ENCODE results near the gene MRPL12. TPM values are rescaled to one million over a fixed set of nuclear protein-coding genes. Genes with fewer than 3 reads are reported as not detected.

Gene MRPL12
- total and polyA plus RNA-seq, 2 of the 13 experiments (the other 11 are each of a cell fraction or from before 2014, with no cell fraction given) = 39.1 to 94.1 TPM

DNA sequence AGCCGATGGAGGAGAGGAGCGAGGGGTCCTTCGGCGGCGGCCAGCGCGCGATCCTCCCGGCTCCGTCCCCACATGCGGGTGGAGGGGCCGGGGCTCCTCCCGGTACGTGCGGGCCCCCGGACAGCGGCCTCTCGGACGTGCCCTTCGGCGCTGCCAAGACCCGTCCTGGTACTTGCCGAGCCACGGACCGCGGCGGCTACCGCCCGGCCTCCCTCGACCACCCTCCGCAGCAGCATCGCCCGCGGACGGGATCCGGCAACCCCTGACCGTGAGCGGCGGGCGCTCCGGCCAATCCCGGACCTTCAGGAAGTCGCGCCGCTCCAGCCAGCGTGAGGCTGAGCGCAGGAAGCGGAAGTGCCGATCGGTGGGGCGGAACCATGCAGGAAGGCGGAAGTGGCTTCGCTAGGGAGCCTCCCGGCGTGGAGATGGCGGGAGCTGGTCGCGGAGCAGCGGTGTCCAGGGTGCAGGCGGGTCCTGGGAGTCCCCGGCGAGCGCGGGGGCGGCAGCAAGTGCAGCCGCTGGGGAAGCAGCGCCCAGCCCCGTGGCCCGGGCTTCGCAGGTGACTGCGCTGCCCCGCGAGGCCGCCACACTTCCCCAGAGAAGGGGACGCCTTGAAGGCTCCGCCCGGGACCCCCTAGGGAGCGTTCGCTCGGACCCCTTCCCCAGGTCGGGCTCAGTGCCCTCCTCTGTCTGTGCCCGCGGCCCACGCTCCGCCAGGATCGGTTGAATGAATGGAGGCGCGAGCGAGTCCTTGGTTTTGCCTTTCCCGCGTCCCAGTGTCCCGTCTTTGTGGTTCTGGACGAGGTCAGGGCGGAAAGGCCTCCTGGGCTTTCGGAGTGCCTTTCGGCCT is 36.6 kb upstream of the MRPL12 start, which contains the start of the genes CCDC137 and OXLD1 (continued):
- TF ChIP-seq, protein P1, sequence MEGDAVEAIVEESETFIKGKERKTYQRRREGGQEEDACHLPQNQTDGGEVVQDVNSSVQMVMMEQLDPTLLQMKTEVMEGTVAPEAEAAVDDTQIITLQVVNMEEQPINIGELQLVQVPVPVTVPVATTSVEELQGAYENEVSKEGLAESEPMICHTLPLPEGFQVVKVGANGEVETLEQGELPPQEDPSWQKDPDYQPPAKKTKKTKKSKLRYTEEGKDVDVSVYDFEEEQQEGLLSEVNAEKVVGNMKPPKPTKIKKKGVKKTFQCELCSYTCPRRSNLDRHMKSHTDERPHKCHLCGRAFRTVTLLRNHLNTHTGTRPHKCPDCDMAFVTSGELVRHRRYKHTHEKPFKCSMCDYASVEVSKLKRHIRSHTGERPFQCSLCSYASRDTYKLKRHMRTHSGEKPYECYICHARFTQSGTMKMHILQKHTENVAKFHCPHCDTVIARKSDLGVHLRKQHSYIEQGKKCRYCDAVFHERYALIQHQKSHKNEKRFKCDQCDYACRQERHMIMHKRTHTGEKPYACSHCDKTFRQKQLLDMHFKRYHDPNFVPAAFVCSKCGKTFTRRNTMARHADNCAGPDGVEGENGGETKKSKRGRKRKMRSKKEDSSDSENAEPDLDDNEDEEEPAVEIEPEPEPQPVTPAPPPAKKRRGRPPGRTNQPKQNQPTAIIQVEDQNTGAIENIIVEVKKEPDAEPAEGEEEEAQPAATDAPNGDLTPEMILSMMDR (CRISPR knock-in tag; IDR thresholded peaks at IDR 0.05) = no peak
- peak; percentile 90 for TF ChIP-seq RELA (CRISPR knock-in tag; IDR thresholded peaks at IDR 0.05)
- TF ChIP-seq, protein P2, sequence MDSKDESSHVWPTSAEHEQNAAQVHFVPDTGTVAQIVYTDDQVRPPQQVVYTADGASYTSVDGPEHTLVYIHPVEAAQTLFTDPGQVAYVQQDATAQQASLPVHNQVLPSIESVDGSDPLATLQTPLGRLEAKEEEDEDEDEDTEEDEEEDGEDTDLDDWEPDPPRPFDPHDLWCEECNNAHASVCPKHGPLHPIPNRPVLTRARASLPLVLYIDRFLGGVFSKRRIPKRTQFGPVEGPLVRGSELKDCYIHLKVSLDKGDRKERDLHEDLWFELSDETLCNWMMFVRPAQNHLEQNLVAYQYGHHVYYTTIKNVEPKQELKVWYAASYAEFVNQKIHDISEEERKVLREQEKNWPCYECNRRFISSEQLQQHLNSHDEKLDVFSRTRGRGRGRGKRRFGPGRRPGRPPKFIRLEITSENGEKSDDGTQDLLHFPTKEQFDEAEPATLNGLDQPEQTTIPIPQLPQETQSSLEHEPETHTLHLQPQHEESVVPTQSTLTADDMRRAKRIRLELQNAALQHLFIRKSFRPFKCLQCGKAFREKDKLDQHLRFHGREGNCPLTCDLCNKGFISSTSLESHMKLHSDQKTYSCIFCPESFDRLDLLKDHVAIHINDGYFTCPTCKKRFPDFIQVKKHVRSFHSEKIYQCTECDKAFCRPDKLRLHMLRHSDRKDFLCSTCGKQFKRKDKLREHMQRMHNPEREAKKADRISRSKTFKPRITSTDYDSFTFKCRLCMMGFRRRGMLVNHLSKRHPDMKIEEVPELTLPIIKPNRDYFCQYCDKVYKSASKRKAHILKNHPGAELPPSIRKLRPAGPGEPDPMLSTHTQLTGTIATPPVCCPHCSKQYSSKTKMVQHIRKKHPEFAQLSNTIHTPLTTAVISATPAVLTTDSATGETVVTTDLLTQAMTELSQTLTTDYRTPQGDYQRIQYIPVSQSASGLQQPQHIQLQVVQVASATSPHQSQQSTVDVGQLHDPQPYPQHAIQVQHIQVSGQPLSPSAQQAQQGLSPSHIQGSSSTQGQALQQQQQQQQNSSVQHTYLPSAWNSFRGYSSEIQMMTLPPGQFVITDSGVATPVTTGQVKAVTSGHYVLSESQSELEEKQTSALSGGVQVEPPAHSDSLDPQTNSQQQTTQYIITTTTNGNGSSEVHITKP (CRISPR knock-in tag; IDR thresholded peaks at IDR 0.05; ENCODE audit: low read depth) = no peak
- no peak for TF ChIP-seq NCOR1 (IDR thresholded peaks at IDR 0.05; ENCODE audit: borderline replicate concordance, low read length)
- TF ChIP-seq TEAD2 (CRISPR knock-in tag; IDR thresholded peaks at IDR 0.05) = no peak
- no peak for TF ChIP-seq NFE2 (CRISPR knock-in tag; IDR thresholded peaks at IDR 0.05)
- TF ChIP-seq, protein P3, sequence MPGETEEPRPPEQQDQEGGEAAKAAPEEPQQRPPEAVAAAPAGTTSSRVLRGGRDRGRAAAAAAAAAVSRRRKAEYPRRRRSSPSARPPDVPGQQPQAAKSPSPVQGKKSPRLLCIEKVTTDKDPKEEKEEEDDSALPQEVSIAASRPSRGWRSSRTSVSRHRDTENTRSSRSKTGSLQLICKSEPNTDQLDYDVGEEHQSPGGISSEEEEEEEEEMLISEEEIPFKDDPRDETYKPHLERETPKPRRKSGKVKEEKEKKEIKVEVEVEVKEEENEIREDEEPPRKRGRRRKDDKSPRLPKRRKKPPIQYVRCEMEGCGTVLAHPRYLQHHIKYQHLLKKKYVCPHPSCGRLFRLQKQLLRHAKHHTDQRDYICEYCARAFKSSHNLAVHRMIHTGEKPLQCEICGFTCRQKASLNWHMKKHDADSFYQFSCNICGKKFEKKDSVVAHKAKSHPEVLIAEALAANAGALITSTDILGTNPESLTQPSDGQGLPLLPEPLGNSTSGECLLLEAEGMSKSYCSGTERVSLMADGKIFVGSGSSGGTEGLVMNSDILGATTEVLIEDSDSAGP (CRISPR knock-in tag; IDR thresholded peaks at IDR 0.05; ENCODE audit: borderline replicate concordance) = peak; percentile 96
- 0 out of 2 replicates have a peak, but pooled peaks have one; percentile 45 for TF ChIP-seq CC2D1A (CRISPR knock-in tag; IDR thresholded peaks at IDR 0.05)
- no peak for TF ChIP-seq ZC3H4 (CRISPR knock-in tag; IDR thresholded peaks at IDR 0.05; ENCODE audit: borderline replicate concordance)
- TF ChIP-seq MAFF (IDR thresholded peaks at IDR 0.05; ENCODE audit: low read depth, low read length) = no peak
- peak; percentile 81; the same call in 1 of the 2 replicates for TF ChIP-seq ZNF337 (CRISPR knock-in tag; IDR thresholded peaks at IDR 0.05; ENCODE audit: borderline replicate concordance, low read depth)
- TF ChIP-seq ZFP37 (CRISPR knock-in tag; IDR thresholded peaks at IDR 0.05; ENCODE audit: borderline replicate concordance) = peak; percentile 76; the same call in 1 of the 2 replicates
- TF ChIP-seq, protein P4, sequence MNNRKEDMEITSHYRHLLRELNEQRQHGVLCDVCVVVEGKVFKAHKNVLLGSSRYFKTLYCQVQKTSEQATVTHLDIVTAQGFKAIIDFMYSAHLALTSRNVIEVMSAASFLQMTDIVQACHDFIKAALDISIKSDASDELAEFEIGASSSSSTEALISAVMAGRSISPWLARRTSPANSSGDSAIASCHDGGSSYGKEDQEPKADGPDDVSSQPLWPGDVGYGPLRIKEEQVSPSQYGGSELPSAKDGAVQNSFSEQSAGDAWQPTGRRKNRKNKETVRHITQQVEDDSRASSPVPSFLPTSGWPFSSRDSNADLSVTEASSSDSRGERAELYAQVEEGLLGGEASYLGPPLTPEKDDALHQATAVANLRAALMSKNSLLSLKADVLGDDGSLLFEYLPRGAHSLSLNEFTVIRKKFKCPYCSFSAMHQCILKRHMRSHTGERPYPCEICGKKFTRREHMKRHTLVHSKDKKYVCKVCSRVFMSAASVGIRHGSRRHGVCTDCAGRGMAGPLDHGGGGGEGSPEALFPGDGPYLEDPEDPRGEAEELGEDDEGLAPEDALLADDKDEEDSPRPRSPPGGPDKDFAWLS (CRISPR knock-in tag; IDR thresholded peaks at IDR 0.05; ENCODE audit: borderline replicate concordance) = no peak
- TF ChIP-seq NR3C1 (CRISPR knock-in tag; IDR thresholded peaks at IDR 0.05) = no peak
- TF ChIP-seq, protein P5, sequence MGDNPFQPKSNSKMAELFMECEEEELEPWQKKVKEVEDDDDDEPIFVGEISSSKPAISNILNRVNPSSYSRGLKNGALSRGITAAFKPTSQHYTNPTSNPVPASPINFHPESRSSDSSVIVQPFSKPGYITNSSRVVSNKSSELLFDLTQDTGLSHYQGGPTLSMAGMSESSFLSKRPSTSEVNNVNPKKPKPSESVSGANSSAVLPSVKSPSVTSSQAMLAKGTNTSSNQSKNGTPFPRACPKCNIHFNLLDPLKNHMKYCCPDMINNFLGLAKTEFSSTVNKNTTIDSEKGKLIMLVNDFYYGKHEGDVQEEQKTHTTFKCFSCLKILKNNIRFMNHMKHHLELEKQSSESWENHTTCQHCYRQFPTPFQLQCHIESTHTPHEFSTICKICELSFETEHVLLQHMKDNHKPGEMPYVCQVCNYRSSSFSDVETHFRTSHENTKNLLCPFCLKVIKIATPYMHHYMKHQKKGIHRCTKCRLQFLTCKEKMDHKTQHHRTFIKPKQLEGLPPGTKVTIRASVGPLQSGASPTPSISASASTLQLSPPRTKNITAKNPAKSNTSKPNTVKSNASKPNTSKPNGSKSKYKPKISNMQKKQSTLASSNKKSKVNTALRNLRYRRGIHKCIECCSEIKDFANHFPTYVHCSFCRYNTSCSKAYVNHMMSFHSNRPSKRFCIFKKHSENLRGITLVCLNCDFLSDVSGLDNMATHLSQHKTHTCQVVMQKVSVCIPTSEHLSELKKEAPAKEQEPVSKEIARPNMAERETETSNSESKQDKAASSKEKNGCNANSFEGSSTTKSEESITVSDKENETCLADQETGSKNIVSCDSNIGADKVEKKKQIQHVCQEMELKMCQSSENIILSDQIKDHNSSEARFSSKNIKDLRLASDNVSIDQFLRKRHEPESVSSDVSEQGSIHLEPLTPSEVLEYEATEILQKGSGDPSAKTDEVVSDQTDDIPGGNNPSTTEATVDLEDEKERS (CRISPR knock-in tag; IDR thresholded peaks at IDR 0.05) = 0 out of 2 replicates have a peak, but pooled peaks have one; percentile 6
- TF ChIP-seq ZNF816 (CRISPR knock-in tag; IDR thresholded peaks at IDR 0.05; ENCODE audit: borderline replicate concordance) = no peak

Data from HepG2 (cell line).